Measurements from ENCODE around the gene TAGAP.

The TAGAP gene

DNA sequence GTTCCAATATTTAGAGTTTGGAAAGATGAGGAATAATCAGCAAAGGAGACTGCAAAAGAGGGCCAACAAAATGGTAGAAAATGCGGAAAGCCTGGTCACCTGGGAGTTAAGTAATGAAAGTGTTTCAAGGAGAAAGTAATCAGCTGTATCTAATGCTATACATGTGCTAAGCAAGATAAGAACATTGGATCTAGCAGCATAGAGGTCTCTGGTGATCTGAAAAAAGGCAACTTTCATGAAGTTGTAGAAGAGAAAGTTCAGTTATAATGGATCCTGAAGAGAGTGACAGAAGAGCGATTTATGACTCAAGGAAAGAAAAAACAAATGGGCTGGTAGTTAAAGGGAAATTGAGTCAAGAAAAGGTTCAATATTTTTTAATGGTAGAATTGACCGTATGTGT, 40.2 kb downstream of the TAGAP start:
- no peaks in the 10 kb centered on the region for H3K9me2 ChIP-seq (ENCODE audit: low read depth, low read length)
- no peak overlapping the region for H3K4me2 ChIP-seq (ENCODE audit: low read length)
- no peak overlapping the region for H3K9ac ChIP-seq (ENCODE audit: low read length)
- no peaks in the 10 kb centered on the region for H3K79me2 ChIP-seq (ENCODE audit: insufficient read depth, low read length)
- H3K9me3 ChIP-seq (ENCODE audit: low read length), result no peaks in the 10 kb centered on the region
- H3K4me1 ChIP-seq (ENCODE audit: insufficient read depth, low read length, severe bottlenecking), result peaks cover 28% of the 10 kb centered on the region
- H3F3A ChIP-seq (ENCODE audit: insufficient read depth, low read length), result no peaks in the 10 kb centered on the region
- peaks cover 4% of the 10 kb centered on the region; the same call in 1 of the 2 replicates for H3K36me3 ChIP-seq (ENCODE audit: insufficient read depth, low read length)
- no peak overlapping the region for H3K27ac ChIP-seq (ENCODE audit: low read depth, low read length, poor library complexity, severe bottlenecking)
- no peaks in the 10 kb centered on the region for H4K20me1 ChIP-seq (ENCODE audit: insufficient read depth, low read length)
- H2AFZ ChIP-seq (ENCODE audit: low read length), result no peak overlapping the region
- no peaks in the 10 kb centered on the region for H3K27me3 ChIP-seq (ENCODE audit: insufficient read depth, low read length)
- TF ChIP-seq EZH2 (IDR thresholded peaks at IDR 0.05; ENCODE audit: borderline replicate concordance, low read length), result no peak
- TF ChIP-seq, protein P1, sequence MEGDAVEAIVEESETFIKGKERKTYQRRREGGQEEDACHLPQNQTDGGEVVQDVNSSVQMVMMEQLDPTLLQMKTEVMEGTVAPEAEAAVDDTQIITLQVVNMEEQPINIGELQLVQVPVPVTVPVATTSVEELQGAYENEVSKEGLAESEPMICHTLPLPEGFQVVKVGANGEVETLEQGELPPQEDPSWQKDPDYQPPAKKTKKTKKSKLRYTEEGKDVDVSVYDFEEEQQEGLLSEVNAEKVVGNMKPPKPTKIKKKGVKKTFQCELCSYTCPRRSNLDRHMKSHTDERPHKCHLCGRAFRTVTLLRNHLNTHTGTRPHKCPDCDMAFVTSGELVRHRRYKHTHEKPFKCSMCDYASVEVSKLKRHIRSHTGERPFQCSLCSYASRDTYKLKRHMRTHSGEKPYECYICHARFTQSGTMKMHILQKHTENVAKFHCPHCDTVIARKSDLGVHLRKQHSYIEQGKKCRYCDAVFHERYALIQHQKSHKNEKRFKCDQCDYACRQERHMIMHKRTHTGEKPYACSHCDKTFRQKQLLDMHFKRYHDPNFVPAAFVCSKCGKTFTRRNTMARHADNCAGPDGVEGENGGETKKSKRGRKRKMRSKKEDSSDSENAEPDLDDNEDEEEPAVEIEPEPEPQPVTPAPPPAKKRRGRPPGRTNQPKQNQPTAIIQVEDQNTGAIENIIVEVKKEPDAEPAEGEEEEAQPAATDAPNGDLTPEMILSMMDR (IDR thresholded peaks at IDR 0.05; ENCODE audit: low read length), result no peak
- no peak overlapping the region for H3K4me3 ChIP-seq (ENCODE audit: low read depth, low read length, poor library complexity, severe bottlenecking)

DNA sequence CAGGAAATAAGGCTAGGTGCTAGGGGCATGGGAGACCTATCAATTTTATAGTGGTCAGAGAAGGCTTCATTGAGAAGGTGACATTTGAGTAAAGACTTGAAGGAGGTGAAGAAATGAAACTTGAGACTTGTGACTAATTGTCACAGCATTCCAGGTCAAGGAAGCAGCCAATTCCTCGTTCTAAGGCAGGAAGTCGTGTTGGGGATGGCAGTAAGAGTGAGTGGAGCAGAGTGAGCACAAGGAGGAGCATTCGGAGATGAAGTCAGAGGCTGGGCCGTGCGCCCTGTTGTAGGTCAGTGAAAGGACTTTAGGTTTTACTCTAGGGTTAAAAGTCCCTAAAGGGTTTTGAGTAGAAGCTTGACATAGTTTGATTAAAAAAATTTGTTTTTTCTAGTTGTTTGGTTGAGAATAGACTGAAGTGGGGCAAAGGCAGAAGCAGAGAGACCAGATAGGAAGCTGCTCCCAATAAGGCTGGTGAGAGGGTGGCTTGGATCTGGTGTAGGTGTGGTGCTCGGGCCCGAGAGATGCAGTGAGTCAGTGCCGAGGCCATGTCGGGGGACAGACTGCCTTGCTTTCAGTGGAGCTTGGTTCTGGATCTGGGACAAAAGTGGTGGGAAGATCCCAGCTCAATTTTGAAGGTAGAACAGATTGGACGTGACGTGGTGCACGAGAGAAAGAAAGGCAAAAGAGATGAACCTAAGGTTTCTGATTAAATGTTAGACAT, 42.2 kb downstream of the TAGAP start:
- Histone ChIP-seq H3K4me3 (ENCODE audit: low read depth, low read length, poor library complexity, severe bottlenecking) (no peak overlapping the region), H3K36me3 (ENCODE audit: insufficient read depth, low read length) (peaks cover 4% of the 10 kb centered on the region; the same call in 1 of the 2 replicates), H3K9ac (ENCODE audit: low read length) (no peak overlapping the region), H3K4me1 (ENCODE audit: insufficient read depth, low read length, severe bottlenecking) (peaks cover 21% of the 10 kb centered on the region), H2AFZ (ENCODE audit: low read length) (no peak overlapping the region), H3F3A (ENCODE audit: insufficient read depth, low read length) (no peaks in the 10 kb centered on the region), H3K4me2 (ENCODE audit: low read length) (no peak overlapping the region), H3K9me3 (ENCODE audit: low read length) (no peaks in the 10 kb centered on the region), H3K27ac (ENCODE audit: low read depth, low read length, poor library complexity, severe bottlenecking) (no peak overlapping the region), H3K79me2 (ENCODE audit: insufficient read depth, low read length) (no peaks in the 10 kb centered on the region), H3K9me2 (ENCODE audit: low read depth, low read length) (no peaks in the 10 kb centered on the region), H4K20me1 (ENCODE audit: insufficient read depth, low read length) (no peaks in the 10 kb centered on the region), H3K27me3 (ENCODE audit: insufficient read depth, low read length) (no peaks in the 10 kb centered on the region)
- TF ChIP-seq, protein P1 (IDR thresholded peaks at IDR 0.05; ENCODE audit: low read length), result no peak
- no peak for TF ChIP-seq EZH2 (IDR thresholded peaks at IDR 0.05; ENCODE audit: borderline replicate concordance, low read length)

DNA sequence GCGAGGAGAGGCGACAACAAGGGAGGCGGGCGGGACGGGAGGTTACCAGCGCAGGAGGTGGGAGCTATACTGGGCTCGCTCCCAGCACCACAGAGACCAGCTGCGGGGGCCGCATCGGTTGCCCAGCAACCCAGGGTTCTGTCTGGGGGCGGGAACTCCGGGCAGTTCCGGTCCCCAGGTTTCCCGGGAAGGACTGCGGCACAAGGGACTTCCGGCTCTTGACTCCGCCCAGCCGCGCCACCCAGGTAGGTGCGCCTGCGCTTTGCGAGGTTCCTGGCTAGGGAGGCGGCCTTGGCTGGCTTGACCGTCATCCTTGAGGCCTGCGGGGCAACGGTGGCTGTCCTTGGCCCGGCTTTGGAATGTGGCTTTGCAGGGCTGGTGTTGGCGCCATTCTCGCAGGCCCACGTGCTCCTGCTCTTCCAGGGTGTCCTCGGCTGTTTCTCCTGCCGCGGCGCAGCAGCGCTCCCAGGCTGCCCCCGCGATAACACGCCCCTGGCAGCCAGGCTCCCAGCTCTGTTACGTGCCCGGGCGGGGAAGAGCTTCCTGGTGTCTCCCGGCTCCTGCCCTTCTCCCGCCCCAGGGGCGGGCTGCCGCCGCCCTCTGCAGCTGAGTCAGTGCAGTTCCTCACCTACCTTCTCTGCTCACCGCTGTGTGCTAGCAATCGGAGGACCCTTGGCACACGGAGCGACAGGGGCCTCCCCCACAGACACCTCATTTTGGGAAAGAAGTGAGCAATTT, 45.0 kb downstream of the TAGAP start, which contains the start of gene RSPH3:
Gene RSPH3 (minus strand): TSS at position 537 of the 738 bp plus-strand sequence. CDS start 652 bp downstream, outside the sequence.
- Histone ChIP-seq H3F3A (ENCODE audit: insufficient read depth, low read length) (no peaks in the 10 kb centered on the region), H3K4me3 (ENCODE audit: low read depth, low read length, poor library complexity, severe bottlenecking) (peak within 1 kb of the TSS; percentile 80), H3K4me2 (ENCODE audit: low read length) (peak within 1 kb of the TSS; percentile 88), H2AFZ (ENCODE audit: low read length) (no peak within 1 kb of the TSS), H3K9me2 (ENCODE audit: low read depth, low read length) (no peaks in the 10 kb centered on the region), H3K9ac (ENCODE audit: low read length) (peak within 1 kb of the TSS; percentile 90), H3K36me3 (ENCODE audit: insufficient read depth, low read length) (peaks cover 4% of the 10 kb centered on the region; the same call in 1 of the 2 replicates), H3K79me2 (ENCODE audit: insufficient read depth, low read length) (no peaks in the 10 kb centered on the region), H3K9me3 (ENCODE audit: low read length) (no peaks in the 10 kb centered on the region), H3K4me1 (ENCODE audit: insufficient read depth, low read length, severe bottlenecking) (peaks cover 21% of the 10 kb centered on the region), H3K27me3 (ENCODE audit: insufficient read depth, low read length) (no peaks in the 10 kb centered on the region), H4K20me1 (ENCODE audit: insufficient read depth, low read length) (no peaks in the 10 kb centered on the region), H3K27ac (ENCODE audit: low read depth, low read length, poor library complexity, severe bottlenecking) (peak within 1 kb of the TSS; percentile 74)
- no peak for TF ChIP-seq EZH2 (IDR thresholded peaks at IDR 0.05; ENCODE audit: borderline replicate concordance, low read length)
- TF ChIP-seq, protein P1 (IDR thresholded peaks at IDR 0.05; ENCODE audit: low read length), result peak; percentile 22; the same call in 1 of the 2 replicates

Data from OCI-LY1 (cell line).